ENCODE data around the gene LRRC57.

The LRRC57 gene

GRCh38 chr15:42499858-42500609 is 48.6 kb downstream of the LRRC57 start:
- H3K27me3 ChIP-seq (ENCODE audit: control insufficient read depth in 1 of 2, insufficient read depth in 1 of 2, low read length in 2 of 2) = no peaks in the 10 kb centered on the region
- no peak overlapping the region for H2BK12ac ChIP-seq (ENCODE audit: low read length in 2 of 2)
- no peak overlapping the region for H2BK120ac ChIP-seq (ENCODE audit: low read depth, low read length)
- peaks cover 0 to 5% of the 10 kb centered on the region in 2 experiments for H3K36me3 ChIP-seq (ENCODE audit: control insufficient read depth in 1 of 2, insufficient read depth in 2 of 2, low read depth in 1 of 2, low read length in 2 of 2)
- H3K9me3 ChIP-seq (ENCODE audit: control insufficient read depth, low read length) = no peaks in the 10 kb centered on the region
- no peak overlapping the region for H3K14ac ChIP-seq (ENCODE audit: low read length in 2 of 2)
- H2AFZ ChIP-seq (ENCODE audit: low read depth, low read length) = no peak overlapping the region
- no peak overlapping the region for H2BK5ac ChIP-seq (ENCODE audit: low read depth, low read length, poor library complexity, severe bottlenecking)
- peak overlapping the region; percentile 65 for H3K27ac ChIP-seq (ENCODE audit: low read length, poor library complexity, severe bottlenecking)
- no peak overlapping the region for H3K23ac ChIP-seq (ENCODE audit: low read length in 2 of 2)
- peaks cover 17% of the 10 kb centered on the region for H3K4me1 ChIP-seq (ENCODE audit: control insufficient read depth, insufficient read depth, low read depth, low read length)
- peak overlapping the region; percentile 16 for H2AK5ac ChIP-seq (ENCODE audit: low read length, severe bottlenecking)
- peak; percentile 43 for DNase-seq
- 80% methylated on average over 9 of the region's 12 CpGs for WGBS
- peak overlapping the region; percentile 65 for H3K9ac ChIP-seq (ENCODE audit: low read length)
- H3K4ac ChIP-seq (ENCODE audit: low read depth in 1 of 2, low read length in 2 of 2) = no peak overlapping the region
- H4K91ac ChIP-seq (ENCODE audit: low read length) = no peak overlapping the region
- peaks cover 14% of the 10 kb centered on the region for H3K79me1 ChIP-seq (replicated peaks; ENCODE audit: low read length, poor library complexity, severe bottlenecking)
- no peak overlapping the region for H3K4me3 ChIP-seq (ENCODE audit: insufficient read depth in 1 of 2, low read depth in 1 of 2, low read length in 2 of 2)
- no peak overlapping the region for H3K4me2 ChIP-seq (ENCODE audit: low read length, poor library complexity, severe bottlenecking)
- no peak overlapping the region for H2BK15ac ChIP-seq (ENCODE audit: low read depth, poor library complexity, severe bottlenecking)
- H3K18ac ChIP-seq (ENCODE audit: low read depth in 1 of 2, low read length in 2 of 2) = peak overlapping the region in 1 of 2 experiments; percentile 26
- H4K8ac ChIP-seq (ENCODE audit: low read length) = no peak overlapping the region

DNA sequence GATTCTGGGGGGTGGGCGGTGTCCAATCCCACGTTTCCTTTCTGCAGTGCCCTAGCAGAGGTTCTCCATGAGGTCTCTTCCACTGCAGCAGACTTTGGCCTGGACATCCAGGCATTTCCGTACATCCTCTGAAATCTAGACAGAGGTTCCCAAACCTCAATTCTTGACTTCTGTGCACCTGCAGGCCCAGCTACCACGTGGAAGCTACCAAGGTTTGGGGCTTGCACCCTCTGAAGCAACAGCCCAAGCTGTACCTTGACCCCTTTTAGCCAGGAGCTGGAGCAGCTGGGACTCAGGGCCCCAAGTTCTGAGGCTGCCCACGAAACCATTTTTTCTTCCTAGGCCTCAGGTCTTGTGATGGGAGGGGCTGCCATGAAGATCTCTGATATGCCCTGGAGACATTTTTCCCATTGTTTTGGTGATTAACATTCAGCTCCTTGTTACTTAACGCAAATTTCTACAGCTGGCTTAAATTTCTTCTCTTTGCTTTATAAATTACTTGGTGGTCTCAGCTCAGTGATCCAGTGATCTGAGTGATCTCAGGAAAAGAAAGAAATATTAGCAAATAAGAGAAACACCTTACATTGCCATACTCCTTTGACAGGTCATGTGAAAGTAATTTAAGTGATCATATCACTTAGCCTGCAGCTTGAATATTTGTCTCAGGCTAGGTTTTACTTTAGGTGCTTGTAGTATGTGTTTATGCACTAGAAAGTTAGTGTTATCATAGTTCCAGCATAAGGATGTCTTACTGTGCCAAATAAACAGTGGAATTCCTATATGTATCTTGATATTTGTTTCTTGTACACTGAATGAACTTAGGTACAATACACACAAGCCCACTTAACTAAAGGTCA is 50.2 kb downstream of the LRRC57 start:
- Histone ChIP-seq H2BK15ac (ENCODE audit: low read depth, poor library complexity, severe bottlenecking) (no peak overlapping the region), H3K9me3 (ENCODE audit: control insufficient read depth, low read length) (no peaks in the 10 kb centered on the region), H4K91ac (ENCODE audit: low read length) (no peak overlapping the region), H3K27me3 (ENCODE audit: control insufficient read depth in 1 of 2, insufficient read depth in 1 of 2, low read length in 2 of 2) (no peaks in the 10 kb centered on the region), H2BK12ac (ENCODE audit: low read length in 2 of 2) (no peak overlapping the region), H3K9ac (ENCODE audit: low read length) (no peak overlapping the region), H3K18ac (ENCODE audit: low read depth in 1 of 2, low read length in 2 of 2) (no peak overlapping the region), H3K4ac (ENCODE audit: low read depth in 1 of 2, low read length in 2 of 2) (no peak overlapping the region), H3K23ac (ENCODE audit: low read length in 2 of 2) (no peak overlapping the region), H4K8ac (ENCODE audit: low read length) (no peak overlapping the region), H3K27ac (ENCODE audit: low read length, poor library complexity, severe bottlenecking) (peak overlapping the region; percentile 46), H2BK120ac (ENCODE audit: low read depth, low read length) (no peak overlapping the region), H3K79me1 (replicated peaks; ENCODE audit: low read length, poor library complexity, severe bottlenecking) (peaks cover 14% of the 10 kb centered on the region), H3K4me3 (ENCODE audit: insufficient read depth in 1 of 2, low read depth in 1 of 2, low read length in 2 of 2) (no peak overlapping the region), H3K4me1 (ENCODE audit: control insufficient read depth, insufficient read depth, low read depth, low read length) (peaks cover 16% of the 10 kb centered on the region), H2AK5ac (ENCODE audit: low read length, severe bottlenecking) (peak overlapping the region; percentile 26), H2AFZ (ENCODE audit: low read depth, low read length) (no peak overlapping the region), H2BK5ac (ENCODE audit: low read depth, low read length, poor library complexity, severe bottlenecking) (no peak overlapping the region), H3K36me3 (ENCODE audit: control insufficient read depth in 1 of 2, insufficient read depth in 2 of 2, low read depth in 1 of 2, low read length in 2 of 2) (peaks cover 0 to 5% of the 10 kb centered on the region in 2 experiments), H3K14ac (ENCODE audit: low read length in 2 of 2) (no peak overlapping the region), H3K4me2 (ENCODE audit: low read length, poor library complexity, severe bottlenecking) (no peak overlapping the region)
- no peak for DNase-seq
- WGBS = 96% methylated on average over 5 of the region's 6 CpGs

DNA sequence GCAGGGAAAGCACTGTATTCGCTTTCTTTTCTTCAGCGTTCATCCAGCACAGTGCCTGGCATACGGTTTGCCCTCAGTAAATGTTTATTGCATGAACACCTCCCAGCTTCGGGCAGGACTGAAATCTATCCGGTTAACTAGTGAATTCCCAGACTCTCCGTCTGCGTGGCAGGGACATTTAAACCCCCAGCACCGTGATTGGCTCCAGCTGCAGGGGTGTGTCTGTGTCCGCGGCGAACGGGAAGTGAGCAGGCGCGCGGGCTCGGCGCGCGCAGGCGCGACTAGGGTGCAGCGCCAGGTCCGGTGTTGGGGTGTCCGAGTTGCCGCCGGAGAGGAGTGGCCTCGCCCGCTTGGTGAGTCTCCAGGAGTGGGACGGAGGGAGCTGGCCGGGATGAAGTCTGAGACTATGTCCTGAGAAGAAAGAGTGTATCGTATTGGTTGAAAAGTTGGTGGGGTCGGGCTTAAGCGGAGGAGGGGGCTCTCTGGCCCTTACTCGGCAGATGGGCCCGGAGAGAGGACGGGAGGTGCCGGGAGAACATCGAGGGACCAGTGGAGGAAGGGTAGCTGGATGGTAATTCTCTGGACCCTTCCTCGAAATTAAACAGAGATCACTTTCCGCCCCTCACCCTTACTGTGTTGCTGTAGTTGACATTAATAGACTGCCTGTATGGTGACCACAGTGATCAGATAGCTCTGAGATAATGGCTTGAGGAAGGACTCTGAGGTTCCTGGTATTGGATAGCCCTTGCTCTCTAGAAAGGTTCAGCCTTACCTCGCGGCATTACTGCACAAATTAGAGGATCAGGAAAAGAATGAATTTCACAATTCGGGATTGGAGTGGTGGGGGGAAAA is 53.0 kb downstream of the LRRC57 start, which contains the start of gene SNAP23:
TSS of gene SNAP23 (plus strand) at position 274 of the 852 bp plus-strand sequence. CDS start 16,213 bp downstream, outside the sequence.
- H3K14ac ChIP-seq (ENCODE audit: low read length in 2 of 2) = peak within 1 kb of the TSS in 1 of 2 experiments; percentile 83
- peak within 1 kb of the TSS; percentile 87 for H2AFZ ChIP-seq (ENCODE audit: low read depth, low read length)
- peak within 1 kb of the TSS; percentile 10 for H2BK5ac ChIP-seq (ENCODE audit: low read depth, low read length, poor library complexity, severe bottlenecking)
- peak; percentile 97 for DNase-seq
- peak within 1 kb of the TSS; percentile 95 for H3K27ac ChIP-seq (ENCODE audit: low read length, poor library complexity, severe bottlenecking)
- H2BK120ac ChIP-seq (ENCODE audit: low read depth, low read length) = no peak within 1 kb of the TSS
- H3K18ac ChIP-seq (ENCODE audit: low read depth in 1 of 2, low read length in 2 of 2) = peak within 1 kb of the TSS; percentile 72 to 76
- peak within 1 kb of the TSS in 1 of 2 experiments; percentile 43 for H2BK12ac ChIP-seq (ENCODE audit: low read length in 2 of 2)
- H3K23ac ChIP-seq (ENCODE audit: low read length in 2 of 2) = no peak within 1 kb of the TSS
- H4K91ac ChIP-seq (ENCODE audit: low read length) = peak within 1 kb of the TSS; percentile 59
- H2AK5ac ChIP-seq (ENCODE audit: low read length, severe bottlenecking) = peak within 1 kb of the TSS; percentile 97
- H3K9ac ChIP-seq (ENCODE audit: low read length) = peak within 1 kb of the TSS; percentile 98
- peak within 1 kb of the TSS; percentile 33 for H2BK15ac ChIP-seq (ENCODE audit: low read depth, poor library complexity, severe bottlenecking)
- no peaks in the 10 kb centered on the region for H3K27me3 ChIP-seq (ENCODE audit: control insufficient read depth in 1 of 2, insufficient read depth in 1 of 2, low read length in 2 of 2)
- H3K36me3 ChIP-seq (ENCODE audit: control insufficient read depth in 1 of 2, insufficient read depth in 2 of 2, low read depth in 1 of 2, low read length in 2 of 2) = peaks cover 0 to 5% of the 10 kb centered on the region in 2 experiments
- peak within 1 kb of the TSS; percentile 27 to 81 for H3K4ac ChIP-seq (ENCODE audit: low read depth in 1 of 2, low read length in 2 of 2)
- 1% methylated on average over 40 of the region's 43 CpGs for WGBS
- peaks cover 10% of the 10 kb centered on the region for H3K79me1 ChIP-seq (replicated peaks; ENCODE audit: low read length, poor library complexity, severe bottlenecking)
- H4K8ac ChIP-seq (ENCODE audit: low read length) = peak within 1 kb of the TSS; percentile 89
- H3K9me3 ChIP-seq (ENCODE audit: control insufficient read depth, low read length) = no peaks in the 10 kb centered on the region
- H3K4me2 ChIP-seq (ENCODE audit: low read length, poor library complexity, severe bottlenecking) = peak within 1 kb of the TSS; percentile 56
- H3K4me3 ChIP-seq (ENCODE audit: insufficient read depth in 1 of 2, low read depth in 1 of 2, low read length in 2 of 2) = peak within 1 kb of the TSS; percentile 74 to 96
- peaks cover 16% of the 10 kb centered on the region for H3K4me1 ChIP-seq (ENCODE audit: control insufficient read depth, insufficient read depth, low read depth, low read length)
